Skeletal muscle tissue (tissue), 4 donors: ENCODE results near the gene STK35. TPM values are rescaled to one million over a fixed set of nuclear protein-coding genes. Genes with fewer than 3 reads are reported as not detected.

Experiments
- H3K27ac ChIP-seq: one replicate; pipeline ENCODE4 v1.7.0; 2013; ENCODE audit warnings: mild to moderate bottlenecking, low read depth, low read length, inconsistent platforms
- H3K27me3 ChIP-seq, 3 donors: one replicate each; pipeline ENCODE4 v1.7.0; 2013; ENCODE audit warnings: low read length in 3 of 3; ENCODE audit not compliant: control insufficient read depth in 3 of 3, insufficient read depth in 3 of 3
- H3K36me3 ChIP-seq, 3 donors: one replicate each; pipeline ENCODE4 v1.7.0; 2013; ENCODE audit warnings: low read length in 3 of 3; ENCODE audit not compliant: control insufficient read depth in 3 of 3, insufficient read depth in 3 of 3
- H3K4me1 ChIP-seq, 3 donors: one replicate each; pipeline ENCODE4 v1.7.0; 2013; ENCODE audit warnings: low read length in 3 of 3, mild to moderate bottlenecking in 3 of 3; ENCODE audit not compliant: control insufficient read depth in 3 of 3, insufficient read depth in 3 of 3
- H3K4me3 ChIP-seq, 3 donors: one replicate each; pipeline ENCODE4 v1.7.0; 2013; ENCODE audit warnings: low read length in 3 of 3
- H3K9ac ChIP-seq, 3 donors: one replicate each; pipeline ENCODE4 v1.7.0; 2013; ENCODE audit warnings: low read length in 3 of 3, mild to moderate bottlenecking in 3 of 3, moderate library complexity in 2 of 3, low read depth in 1 of 3
- H3K9me3 ChIP-seq, 3 donors: one replicate each; pipeline ENCODE4 v1.7.0; 2013; ENCODE audit warnings: low read length in 3 of 3; ENCODE audit not compliant: control insufficient read depth in 3 of 3
- total RNA-seq: library from RNA; depleted of rRNA; stranded (reverse); fragments of >200 nt; gene quantifications from one replicate; pipeline ENCODE4 v1.2.3, GENCODE V29; 2014
- donor health status: Osteomylitis.

STK35 gene
- total RNA-seq, 1 donor from 2014 or later = 7.8 TPM

DNA sequence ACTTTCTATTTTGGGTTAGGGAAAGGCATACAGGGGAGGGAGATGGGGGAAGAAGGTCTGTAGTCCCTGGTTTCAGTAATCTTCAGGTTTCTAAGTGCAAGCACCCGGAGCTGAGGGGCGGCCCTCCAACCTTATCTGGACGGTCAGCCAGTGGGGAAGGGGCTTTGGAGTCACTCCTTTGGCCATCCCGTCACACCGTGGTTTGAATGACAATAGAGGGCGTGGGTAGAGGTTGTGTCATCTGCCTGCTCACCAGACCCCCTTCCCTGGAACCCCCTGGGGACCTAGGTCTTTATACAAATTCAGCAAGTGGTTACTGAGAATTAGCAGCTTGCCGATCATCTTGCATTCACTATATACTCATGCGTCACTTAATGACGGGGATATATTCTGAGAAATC, 29.1 kb downstream of the STK35 start:
- H3K27me3 ChIP-seq = no peaks in the 10 kb centered on the region
- H3K9me3 ChIP-seq = no peaks in the 10 kb centered on the region
- no peaks in the 10 kb centered on the region for H3K36me3 ChIP-seq
- H3K4me3 ChIP-seq = no peak overlapping the region
- no peak overlapping the region for H3K27ac ChIP-seq
- peaks cover 32 to 48% (median 47%) of the 10 kb centered on the region in 3 donors for H3K4me1 ChIP-seq
- no peak overlapping the region for H3K9ac ChIP-seq

DNA sequence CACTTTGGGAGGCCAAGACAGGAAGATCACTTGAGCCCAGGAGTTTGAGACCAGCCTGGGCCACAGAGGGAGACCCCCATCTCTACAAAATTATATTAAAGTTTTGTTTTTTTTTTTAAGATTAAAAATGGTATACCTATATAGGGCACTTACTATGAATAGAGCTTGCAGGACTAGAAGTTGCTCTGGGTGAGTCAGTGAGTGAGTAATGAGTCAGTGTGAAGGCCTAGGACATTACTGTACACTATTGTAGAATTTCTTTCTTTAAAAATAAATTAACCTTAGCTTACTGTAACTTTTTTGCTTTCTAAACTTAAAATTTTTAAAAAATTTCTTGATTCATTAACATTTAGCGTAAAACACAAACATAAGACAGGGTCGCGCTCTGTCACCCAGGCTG, 29.7 kb downstream of the STK35 start:
- Histone ChIP-seq H3K9me3 (no peaks in the 10 kb centered on the region), H3K36me3 (no peaks in the 10 kb centered on the region), H3K9ac (no peak overlapping the region), H3K4me3 (no peak overlapping the region), H3K27me3 (no peaks in the 10 kb centered on the region), H3K4me1 (peaks cover 26 to 44% (median 40%) of the 10 kb centered on the region in 3 donors), H3K27ac (no peak overlapping the region)

DNA sequence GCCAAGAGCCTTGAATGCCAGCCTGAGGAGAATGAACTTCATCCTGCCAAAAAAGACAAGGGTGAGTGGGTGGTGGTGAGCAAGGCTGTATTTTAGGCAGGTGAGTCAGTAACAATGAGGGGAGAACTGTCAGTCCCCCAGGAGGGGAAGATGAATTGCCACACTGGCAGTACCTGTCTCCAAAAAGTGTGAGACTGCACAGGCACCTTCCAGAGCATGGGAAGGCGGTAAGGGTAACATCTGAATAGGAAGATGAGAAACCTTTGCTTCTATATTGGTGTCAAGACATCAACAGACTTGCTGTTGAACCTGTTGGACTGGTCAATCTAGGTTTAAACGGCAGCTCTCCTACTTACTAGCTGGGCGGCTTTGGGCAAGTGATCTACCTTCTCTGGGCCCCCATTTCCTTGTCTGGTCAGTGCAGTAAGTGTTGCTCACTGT, 30.9 kb downstream of the STK35 start:
- Histone ChIP-seq H3K4me1 (peaks cover 27 to 50% (median 43%) of the 10 kb centered on the region in 3 donors), H3K27ac (peak overlapping the region; percentile 76), H3K36me3 (no peaks in the 10 kb centered on the region), H3K9ac (no peak overlapping the region), H3K9me3 (no peaks in the 10 kb centered on the region), H3K27me3 (no peaks in the 10 kb centered on the region), H3K4me3 (no peak overlapping the region)

DNA sequence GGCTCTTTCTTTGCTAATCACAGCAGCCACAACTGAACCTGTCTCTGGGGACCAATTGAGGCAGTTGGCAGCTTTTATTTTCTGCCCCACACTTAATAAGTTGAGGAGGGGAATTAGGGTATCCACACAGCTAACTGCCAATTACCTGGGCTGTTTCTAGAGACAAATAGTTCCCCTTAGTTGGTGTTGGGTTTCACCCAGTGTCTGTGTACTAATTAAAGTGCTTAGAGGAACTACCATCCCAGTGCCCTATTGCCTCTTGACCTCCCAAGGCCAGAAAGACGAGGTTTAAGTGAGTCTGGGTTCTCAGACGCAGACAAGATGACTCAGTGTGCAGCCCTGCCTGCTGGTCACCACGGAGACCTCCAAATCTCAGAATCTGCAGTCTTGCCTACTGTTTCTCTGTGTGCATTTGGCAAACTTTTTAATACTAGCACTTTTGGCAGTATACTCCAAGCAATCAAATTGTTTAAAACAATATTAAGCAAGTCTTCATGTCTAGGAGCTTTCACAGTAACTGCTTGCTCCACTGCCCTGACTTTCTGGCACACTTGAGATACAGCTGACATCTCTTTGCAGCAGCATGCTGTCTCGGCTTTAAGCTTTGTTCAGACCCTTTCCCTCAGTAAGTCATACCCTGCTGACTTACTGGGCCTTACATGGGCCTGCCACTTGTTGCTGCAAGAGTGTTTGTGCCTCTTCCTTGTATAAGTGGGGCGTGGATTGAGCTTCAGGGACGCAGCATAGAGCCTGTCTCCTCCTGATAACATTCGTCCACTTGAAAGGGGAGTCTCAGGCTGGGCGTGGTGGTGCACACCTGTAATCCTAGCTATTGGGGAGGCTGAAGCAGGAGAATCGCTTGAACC, 31.9 kb downstream of the STK35 start:
- Histone ChIP-seq H3K27ac (peak overlapping the region; percentile 76), H3K36me3 (no peaks in the 10 kb centered on the region), H3K27me3 (no peaks in the 10 kb centered on the region), H3K9me3 (no peaks in the 10 kb centered on the region), H3K9ac (peak overlapping the region in 2 of 3 donors; percentile 41 to 47), H3K4me1 (peaks cover 22 to 54% (median 40%) of the 10 kb centered on the region in 3 donors), H3K4me3 (no peak overlapping the region)

DNA sequence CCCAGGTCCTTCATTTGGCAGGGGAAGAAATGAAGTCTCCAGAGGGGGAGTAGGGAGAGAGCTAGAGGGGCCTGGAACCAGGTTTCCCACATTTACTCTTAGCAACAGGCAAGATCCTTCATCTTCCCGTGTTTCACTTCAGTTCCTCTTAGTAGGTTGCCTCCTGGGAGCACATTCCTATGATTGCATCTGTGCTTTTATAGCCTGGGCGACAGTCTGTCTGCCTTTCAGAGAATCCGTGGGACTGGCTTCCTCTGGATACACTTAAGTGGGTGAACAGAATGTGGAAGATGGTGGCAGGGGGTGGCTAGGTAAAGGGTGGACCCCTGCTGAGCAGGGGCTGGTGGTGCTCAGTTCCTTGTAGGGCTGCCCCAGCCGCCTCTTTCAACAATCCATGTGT, 33.4 kb downstream of the STK35 start:
- H3K4me1 ChIP-seq = peaks cover 31 to 58% (median 50%) of the 10 kb centered on the region in 3 donors
- H3K36me3 ChIP-seq = no peaks in the 10 kb centered on the region
- H3K9me3 ChIP-seq = no peaks in the 10 kb centered on the region
- no peaks in the 10 kb centered on the region for H3K27me3 ChIP-seq
- H3K9ac ChIP-seq = no peak overlapping the region
- no peak overlapping the region for H3K4me3 ChIP-seq
- no peak overlapping the region for H3K27ac ChIP-seq

- Histone ChIP-seq H3K4me3 (no peak overlapping the region), H3K36me3 (no peaks in the 10 kb centered on the region), H3K27me3 (no peaks in the 10 kb centered on the region), H3K9me3 (no peaks in the 10 kb centered on the region), H3K9ac (no peak overlapping the region), H3K4me1 (peaks cover 40 to 69% (median 63%) of the 10 kb centered on the region in 3 donors), H3K27ac (no peak overlapping the region)
Measured at GRCh38 chr20:2136275-2136674, 34.6 kb downstream of the STK35 start.

GRCh38 chr20:2137552-2138201, 36.0 kb downstream of the STK35 start:
- peaks cover 48 to 74% (median 68%) of the 10 kb centered on the region in 3 donors for H3K4me1 ChIP-seq
- no peak overlapping the region for H3K9ac ChIP-seq
- no peaks in the 10 kb centered on the region for H3K9me3 ChIP-seq
- no peaks in the 10 kb centered on the region for H3K27me3 ChIP-seq
- H3K36me3 ChIP-seq = no peaks in the 10 kb centered on the region
- H3K27ac ChIP-seq = no peak overlapping the region
- H3K4me3 ChIP-seq = no peak overlapping the region

GRCh38 chr20:2138396-2138795, 36.8 kb downstream of the STK35 start:
- Histone ChIP-seq H3K4me3 (no peak overlapping the region), H3K9ac (no peak overlapping the region), H3K9me3 (no peaks in the 10 kb centered on the region), H3K4me1 (peaks cover 43 to 73% (median 68%) of the 10 kb centered on the region in 3 donors), H3K27me3 (no peaks in the 10 kb centered on the region), H3K27ac (no peak overlapping the region), H3K36me3 (no peaks in the 10 kb centered on the region)

DNA sequence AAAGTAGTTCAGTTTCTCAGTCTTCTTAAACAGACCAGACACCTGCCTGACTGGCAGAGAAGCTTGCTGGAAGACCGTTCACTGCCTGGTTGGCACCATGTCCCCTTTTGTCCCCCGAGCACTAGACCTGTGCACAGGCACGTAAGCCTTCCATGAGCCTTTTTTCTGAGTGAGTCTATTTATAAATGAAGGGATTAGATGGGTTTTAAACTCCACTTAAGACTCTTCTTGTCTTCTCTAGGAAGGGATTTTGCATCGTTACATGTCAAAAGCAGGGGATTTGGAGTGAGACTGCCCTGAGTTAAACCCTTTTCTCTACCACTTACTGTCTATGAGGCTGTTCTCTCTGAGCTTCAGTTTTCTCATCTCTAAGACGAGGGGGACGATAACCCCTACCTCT, 37.6 kb downstream of the STK35 start:
- H3K27ac ChIP-seq = no peak overlapping the region
- H3K4me3 ChIP-seq = peak overlapping the region in 1 of 3 donors; percentile 2
- H3K4me1 ChIP-seq = peaks cover 41 to 66% (median 61%) of the 10 kb centered on the region in 3 donors
- peaks cover under 1 to 3% (median under 1%) of the 10 kb centered on the region in 3 donors for H3K36me3 ChIP-seq
- peak overlapping the region in 2 of 3 donors; percentile 15 to 25 for H3K9ac ChIP-seq
- no peaks in the 10 kb centered on the region for H3K9me3 ChIP-seq
- H3K27me3 ChIP-seq = no peaks in the 10 kb centered on the region

DNA sequence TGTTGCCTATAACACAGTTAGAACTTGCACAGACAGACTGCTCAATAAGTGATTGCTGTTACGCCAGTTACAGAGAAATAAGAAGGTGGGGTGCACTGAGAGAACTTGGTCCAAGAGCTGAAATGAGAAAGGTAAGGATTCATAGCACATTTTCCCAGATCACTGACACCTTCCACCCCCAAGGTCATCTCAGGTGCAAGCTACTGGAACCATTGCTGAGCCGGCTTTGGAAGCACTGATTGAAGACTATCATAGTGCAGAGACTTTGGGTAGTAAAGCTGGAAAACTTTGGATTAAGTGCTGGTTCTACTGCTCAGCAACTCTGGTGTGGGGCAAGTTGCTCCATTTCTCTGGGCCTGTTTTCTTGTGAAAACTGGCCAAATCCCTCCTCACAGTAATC, 38.1 kb downstream of the STK35 start:
- H3K27ac ChIP-seq = no peak overlapping the region
- H3K9ac ChIP-seq = peak overlapping the region in 1 of 3 donors; percentile 22
- peaks cover 41 to 63% (median 60%) of the 10 kb centered on the region in 3 donors for H3K4me1 ChIP-seq

More for the DNA sequence above, 38.1 kb downstream of the STK35 start:
- Histone ChIP-seq H3K4me3 (no peak overlapping the region), H3K36me3 (peaks cover 5 to 8% (median 6%) of the 10 kb centered on the region in 3 donors), H3K9me3 (no peaks in the 10 kb centered on the region), H3K27me3 (no peaks in the 10 kb centered on the region)
